ENCODE measurements around the gene CLDN5. TPM values are rescaled to one million over a fixed set of nuclear protein-coding genes. Genes with fewer than 3 reads are reported as not detected.
A peak's percentile ranks its signal among the peaks of the same experiment; 100 is the strongest.

CLDN5 gene
- total RNA-seq, 2 donors from 2014 or later = 0.20 to 0.66 TPM

GRCh38 chr22:19536564-19536963, 12.4 kb upstream of the CLDN5 start:
- no peaks in the 10 kb centered on the region for H3K36me3 ChIP-seq (ENCODE audit: control insufficient read depth, insufficient read depth, low read length)
- Mint-ChIP-seq H3K27me3 (ENCODE audit: insufficient read depth) (no peaks in the 10 kb centered on the region), H3K9me3 (no peaks in the 10 kb centered on the region), H3K4me3 (no peak overlapping the region), H3K36me3 (ENCODE audit: low read depth) (no peaks in the 10 kb centered on the region), H3K4me1 (no peaks in the 10 kb centered on the region), H3K27ac (no peak overlapping the region)
- peak; percentile 1 for DNase-seq
- H3K27me3 ChIP-seq (ENCODE audit: control insufficient read depth, insufficient read depth, low read length, poor library complexity, severe bottlenecking) = no peaks in the 10 kb centered on the region
- no peak for TF ChIP-seq CTCF (conservative IDR thresholded peaks at IDR 0.05)
- H3K27ac ChIP-seq (ENCODE audit: low read depth, low read length) = no peak overlapping the region
- no peaks in the 10 kb centered on the region for H3K4me1 ChIP-seq (ENCODE audit: control insufficient read depth, insufficient read depth, low read length)
- WGBS, 2 experiments (ENCODE audit: insufficient coverage in 1 of 2, insufficient read length in 1 of 2) = 94 to 98% methylated on average over 8 to 9 of the region's 9 CpGs
- no peak overlapping the region for H3K9ac ChIP-seq (ENCODE audit: extremely low read depth, low read length, poor library complexity, severe bottlenecking)
- H3K9me3 ChIP-seq (ENCODE audit: control insufficient read depth, low read length) = no peaks in the 10 kb centered on the region
- no peak overlapping the region for H3K4me3 ChIP-seq (ENCODE audit: low read length)

GRCh38 chr22:19535001-19535400, 10.8 kb upstream of the CLDN5 start:
- Mint-ChIP-seq H3K9me3 (no peaks in the 10 kb centered on the region), H3K27me3 (ENCODE audit: insufficient read depth) (no peaks in the 10 kb centered on the region), H3K27ac (no peak overlapping the region), H3K4me1 (no peaks in the 10 kb centered on the region), H3K4me3 (no peak overlapping the region), H3K36me3 (ENCODE audit: low read depth) (no peaks in the 10 kb centered on the region)
- Histone ChIP-seq H3K9me3 (ENCODE audit: control insufficient read depth, low read length) (no peaks in the 10 kb centered on the region), H3K27ac (ENCODE audit: low read depth, low read length) (no peak overlapping the region), H3K36me3 (ENCODE audit: control insufficient read depth, insufficient read depth, low read length) (no peaks in the 10 kb centered on the region), H3K27me3 (ENCODE audit: control insufficient read depth, insufficient read depth, low read length, poor library complexity, severe bottlenecking) (no peaks in the 10 kb centered on the region), H3K9ac (ENCODE audit: extremely low read depth, low read length, poor library complexity, severe bottlenecking) (no peak overlapping the region), H3K4me3 (ENCODE audit: low read length) (no peak overlapping the region), H3K4me1 (ENCODE audit: control insufficient read depth, insufficient read depth, low read length) (no peaks in the 10 kb centered on the region)
- peak; percentile 5 for DNase-seq
- 80 to 89% methylated on average over 1 to 3 of the region's 3 CpGs for WGBS, 2 experiments (ENCODE audit: insufficient coverage in 1 of 2, insufficient read length in 1 of 2)
- TF ChIP-seq CTCF (conservative IDR thresholded peaks at IDR 0.05) = no peak

- Histone ChIP-seq H3K27me3 (ENCODE audit: control insufficient read depth, insufficient read depth, low read length, poor library complexity, severe bottlenecking) (no peaks in the 10 kb centered on the region), H3K27ac (ENCODE audit: low read depth, low read length) (no peak overlapping the region), H3K9me3 (ENCODE audit: control insufficient read depth, low read length) (no peaks in the 10 kb centered on the region), H3K4me3 (ENCODE audit: low read length) (no peak overlapping the region), H3K9ac (ENCODE audit: extremely low read depth, low read length, poor library complexity, severe bottlenecking) (no peak overlapping the region), H3K4me1 (ENCODE audit: control insufficient read depth, insufficient read depth, low read length) (no peaks in the 10 kb centered on the region), H3K36me3 (ENCODE audit: control insufficient read depth, insufficient read depth, low read length) (no peaks in the 10 kb centered on the region)
- H3K27me3 Mint-ChIP-seq (ENCODE audit: insufficient read depth) = no peaks in the 10 kb centered on the region
- no peaks in the 10 kb centered on the region for H3K36me3 Mint-ChIP-seq (ENCODE audit: low read depth)
- H3K4me1 Mint-ChIP-seq = no peaks in the 10 kb centered on the region
- DNase-seq = no peak
- no peak overlapping the region for H3K27ac Mint-ChIP-seq
- no peaks in the 10 kb centered on the region for H3K9me3 Mint-ChIP-seq
- TF ChIP-seq CTCF (conservative IDR thresholded peaks at IDR 0.05) = no peak
- H3K4me3 Mint-ChIP-seq = no peak overlapping the region
Measured at GRCh38 chr22:19533857-19534256, 9.6 kb upstream of the CLDN5 start.

Measured in endodermal cell (in vitro differentiated cells).